PC-9 (cell line): ENCODE results near the gene TGFB1I1.

Experiments used
- EZH2 ChIP-seq: fragments of 200-600 bp; sonication (generic); IDR thresholded peaks from 2 replicates; pipeline ENCODE4 v1.8.0; 2017; ENCODE audit warnings: antibody characterized with exemption, low read depth
- TF ChIP-seq, protein P1 (sequence below): fragments of 200-600 bp; sonication (generic); conservative IDR thresholded peaks from 2 replicates; pipeline ENCODE4 v1.6.1; 2017; ENCODE audit warnings: mixed run types, antibody characterized with exemption, mild to moderate bottlenecking, moderate library complexity

DNA sequence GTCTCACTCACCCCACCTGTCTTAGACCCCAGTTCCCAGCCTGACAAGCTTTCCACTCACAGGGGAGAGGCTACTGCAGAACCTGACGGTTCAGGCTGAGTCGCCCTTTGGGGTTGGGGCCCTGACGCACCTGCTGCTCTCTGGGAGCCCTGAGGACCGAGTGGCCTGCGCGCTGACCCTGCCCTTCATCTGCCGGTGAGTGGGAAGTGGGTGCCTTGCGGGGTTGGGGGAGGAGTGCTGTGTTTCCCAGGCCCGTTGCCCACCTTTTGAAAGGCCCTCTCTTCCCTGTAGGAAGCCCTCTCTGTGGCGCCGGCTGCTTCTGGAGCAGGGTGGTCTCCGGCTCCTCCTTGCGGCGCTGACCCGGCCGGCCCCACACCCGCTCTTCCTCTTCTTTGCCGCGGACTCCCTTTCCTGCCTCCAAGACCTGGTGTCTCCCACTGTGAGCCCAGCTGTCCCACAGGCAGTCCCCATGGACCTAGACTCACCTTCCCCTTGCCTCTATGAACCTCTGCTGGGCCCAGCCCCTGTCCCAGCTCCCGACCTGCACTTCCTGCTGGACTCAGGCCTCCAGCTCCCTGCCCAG lies 6.1 kb upstream of the TGFB1I1 start:
- TF ChIP-seq EZH2 = no peak
- TF ChIP-seq, protein P1, sequence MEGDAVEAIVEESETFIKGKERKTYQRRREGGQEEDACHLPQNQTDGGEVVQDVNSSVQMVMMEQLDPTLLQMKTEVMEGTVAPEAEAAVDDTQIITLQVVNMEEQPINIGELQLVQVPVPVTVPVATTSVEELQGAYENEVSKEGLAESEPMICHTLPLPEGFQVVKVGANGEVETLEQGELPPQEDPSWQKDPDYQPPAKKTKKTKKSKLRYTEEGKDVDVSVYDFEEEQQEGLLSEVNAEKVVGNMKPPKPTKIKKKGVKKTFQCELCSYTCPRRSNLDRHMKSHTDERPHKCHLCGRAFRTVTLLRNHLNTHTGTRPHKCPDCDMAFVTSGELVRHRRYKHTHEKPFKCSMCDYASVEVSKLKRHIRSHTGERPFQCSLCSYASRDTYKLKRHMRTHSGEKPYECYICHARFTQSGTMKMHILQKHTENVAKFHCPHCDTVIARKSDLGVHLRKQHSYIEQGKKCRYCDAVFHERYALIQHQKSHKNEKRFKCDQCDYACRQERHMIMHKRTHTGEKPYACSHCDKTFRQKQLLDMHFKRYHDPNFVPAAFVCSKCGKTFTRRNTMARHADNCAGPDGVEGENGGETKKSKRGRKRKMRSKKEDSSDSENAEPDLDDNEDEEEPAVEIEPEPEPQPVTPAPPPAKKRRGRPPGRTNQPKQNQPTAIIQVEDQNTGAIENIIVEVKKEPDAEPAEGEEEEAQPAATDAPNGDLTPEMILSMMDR = no peak
